Mucosa of rectum (tissue), 2 donors: ENCODE measurements around the gene MAPK12.
"Not testable (repeated sequence)": the region's sequence is repeated elsewhere in the genome, so short reads cannot be mapped to it uniquely, and the experiment has no call there.

Source experiments
- H3K27ac ChIP-seq, 2 donors: one replicate each; pipeline ENCODE4 v1.7.0; 2013; ENCODE audit warnings: inconsistent platforms in 2 of 2, low read depth in 2 of 2, low read length in 2 of 2
- H3K27me3 ChIP-seq, 2 donors: one replicate each; pipeline ENCODE4 v1.7.0; 2013; ENCODE audit warnings: low read length in 2 of 2; ENCODE audit not compliant: control insufficient read depth in 2 of 2, insufficient read depth in 2 of 2
- H3K36me3 ChIP-seq, 2 donors: one replicate each; pipeline ENCODE4 v1.7.0; 2013; ENCODE audit warnings: low read length in 2 of 2; ENCODE audit not compliant: control insufficient read depth in 2 of 2, insufficient read depth in 2 of 2
- H3K4me1 ChIP-seq, 2 donors: one replicate each; pipeline ENCODE4 v1.7.0; 2013; ENCODE audit warnings: low read length in 2 of 2, mild to moderate bottlenecking in 1 of 2; ENCODE audit not compliant: control insufficient read depth in 2 of 2, insufficient read depth in 2 of 2
- H3K4me3 ChIP-seq, 2 donors: one replicate each; pipeline ENCODE4 v1.7.0; 2013; ENCODE audit warnings: low read length in 2 of 2
- H3K9ac ChIP-seq, 2 donors: one replicate each; pipeline ENCODE4 v1.7.0; 2013; ENCODE audit warnings: low read length in 2 of 2, low read depth in 1 of 2, mild to moderate bottlenecking in 1 of 2
- H3K9me3 ChIP-seq, 2 donors: one replicate each; pipeline ENCODE4 v1.7.0; 2013; ENCODE audit warnings: low read length in 2 of 2; ENCODE audit not compliant: control insufficient read depth in 2 of 2
- donor health status: healthy.
- donor health status: Normal muscosa, but diverticular disease.

The MAPK12 gene

DNA sequence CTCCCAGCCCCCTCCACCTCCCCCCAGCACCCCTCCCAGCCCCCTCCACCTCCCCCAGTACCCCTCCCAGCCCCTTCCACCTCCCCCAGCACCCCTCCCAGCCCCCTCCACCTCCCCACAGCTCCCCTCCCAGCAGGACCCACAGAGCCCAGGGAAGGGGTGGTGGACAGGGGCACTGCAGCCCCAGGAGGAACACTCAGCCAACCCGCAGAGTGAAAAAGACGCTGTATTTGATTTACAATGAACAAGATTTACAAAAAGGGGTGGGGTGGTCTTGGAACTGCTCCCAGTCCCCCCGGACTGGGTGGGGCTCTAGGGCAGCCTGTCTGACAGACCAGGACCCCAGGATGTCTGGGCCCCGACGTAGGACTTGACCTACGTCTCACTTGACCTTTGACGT is 13.3 kb upstream of the MAPK12 start:
- Histone ChIP-seq H3K4me1 (peaks cover 12 to 19% of the 10 kb centered on the region in 2 donors), H3K36me3 (peaks cover 32 to 41% of the 10 kb centered on the region in 2 donors), H3K9ac (no peak overlapping the region), H3K27ac (no peak overlapping the region), H3K27me3 (peaks cover 0 to 2% of the 10 kb centered on the region in 2 donors), H3K9me3 (no peaks in the 10 kb centered on the region), H3K4me3 (no peak overlapping the region)

DNA sequence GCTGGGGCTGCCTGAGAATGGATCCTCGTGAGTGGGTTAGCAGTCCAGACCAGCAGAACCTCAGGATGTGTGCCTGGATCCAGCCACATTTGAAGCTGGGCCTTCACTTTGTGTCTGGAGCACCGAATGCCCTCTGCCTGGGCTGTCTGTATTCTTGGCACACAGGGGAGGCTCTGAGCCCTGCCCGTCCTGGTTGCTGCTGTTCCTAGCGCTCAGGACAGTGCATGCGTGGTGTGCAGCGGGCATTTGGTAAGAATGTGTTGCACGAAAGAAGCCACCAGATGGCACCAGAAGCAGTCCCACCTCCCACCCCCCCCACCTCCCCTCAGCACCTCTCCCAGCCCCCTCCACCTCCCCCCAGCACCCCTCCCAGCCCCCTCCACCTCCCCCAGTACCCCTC is 12.8 kb upstream of the MAPK12 start:
- Histone ChIP-seq H3K27me3 (peaks cover 0 to 3% of the 10 kb centered on the region in 2 donors), H3K9ac (no peak overlapping the region), H3K9me3 (no peaks in the 10 kb centered on the region), H3K27ac (no peak overlapping the region), H3K4me1 (peaks cover 12 to 19% of the 10 kb centered on the region in 2 donors), H3K36me3 (peaks cover 27 to 37% of the 10 kb centered on the region in 2 donors), H3K4me3 (no peak overlapping the region)

DNA sequence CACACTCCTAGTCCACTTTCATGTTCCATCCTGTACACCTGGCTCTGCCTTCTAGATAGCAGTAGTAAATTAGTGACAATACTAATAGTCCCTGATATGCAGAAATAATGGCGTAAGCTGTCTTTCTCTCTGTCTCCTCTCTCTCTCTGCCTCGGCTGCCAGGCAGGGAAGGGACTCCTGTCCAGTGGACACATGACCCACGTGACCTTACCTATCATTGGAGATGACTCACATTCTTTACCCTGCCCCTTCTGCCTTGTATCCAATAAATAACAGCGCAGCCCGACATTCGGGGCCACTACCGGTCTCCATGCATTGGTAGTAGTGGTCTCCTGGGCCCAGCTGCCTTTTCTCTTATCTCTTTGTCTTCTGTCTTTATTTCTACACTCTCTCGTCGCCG is 12.3 kb upstream of the MAPK12 start:
- H3K27me3 ChIP-seq, H3K27ac ChIP-seq, H3K4me3 ChIP-seq, H3K9me3 ChIP-seq, H3K9ac ChIP-seq: not testable (repeated sequence)
- Histone ChIP-seq H3K4me1 (peaks cover 12 to 19% of the 10 kb centered on the region in 2 donors), H3K36me3 (peaks cover 25 to 31% of the 10 kb centered on the region in 2 donors)

GRCh38 chr22:50273352-50273751 is 11.9 kb upstream of the MAPK12 start:
- not testable (repeated sequence) for H3K27me3 ChIP-seq, H3K4me3 ChIP-seq, H3K9me3 ChIP-seq, H3K9ac ChIP-seq, H3K27ac ChIP-seq
- Histone ChIP-seq H3K36me3 (peaks cover 23 to 27% of the 10 kb centered on the region in 2 donors), H3K4me1 (peaks cover 12 to 19% of the 10 kb centered on the region in 2 donors)

DNA sequence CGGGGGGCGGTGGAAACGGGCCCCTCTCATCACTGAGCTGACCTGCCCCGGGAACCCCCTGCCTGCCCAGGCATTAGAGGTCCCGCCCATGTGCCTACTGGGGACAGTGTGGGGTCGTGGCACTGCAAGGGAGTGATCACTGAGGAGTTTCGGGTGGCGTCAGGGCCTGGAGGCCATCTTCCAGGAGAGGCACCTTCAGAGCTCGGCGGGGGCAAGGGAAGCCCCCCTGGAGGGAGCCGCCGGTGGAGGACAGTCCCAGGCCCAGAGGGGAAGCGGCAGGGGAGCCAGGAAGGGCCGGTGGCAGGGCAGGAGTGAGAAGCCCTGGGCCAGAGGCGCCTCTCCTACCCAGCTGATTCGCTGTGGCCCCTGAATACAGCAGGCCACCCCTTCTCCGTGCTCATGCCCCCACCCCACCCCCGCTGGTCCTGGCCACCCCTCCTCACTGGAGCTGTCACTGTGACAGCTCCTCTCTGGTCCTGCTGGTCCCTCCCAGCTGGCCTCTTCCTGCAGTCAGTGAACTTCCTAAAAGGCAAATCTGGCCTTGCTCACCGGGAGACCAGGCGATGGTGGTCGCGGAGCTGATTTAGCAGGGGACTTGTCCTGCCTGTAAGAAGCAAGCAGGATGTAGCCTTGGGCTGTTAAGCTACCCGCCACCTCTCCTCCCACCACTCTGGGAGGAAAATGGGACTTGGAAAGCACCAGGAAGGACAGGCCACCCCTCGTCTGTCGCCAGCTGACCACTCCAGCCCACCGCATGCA is 10.7 kb upstream of the MAPK12 start:
- Histone ChIP-seq H3K9me3 (no peaks in the 10 kb centered on the region), H3K27me3 (peaks cover 0 to 6% of the 10 kb centered on the region in 2 donors), H3K36me3 (peaks cover 12 to 16% of the 10 kb centered on the region in 2 donors), H3K9ac (no peak overlapping the region), H3K4me1 (peaks cover 18 to 19% of the 10 kb centered on the region in 2 donors), H3K27ac (no peak overlapping the region), H3K4me3 (no peak overlapping the region)

DNA sequence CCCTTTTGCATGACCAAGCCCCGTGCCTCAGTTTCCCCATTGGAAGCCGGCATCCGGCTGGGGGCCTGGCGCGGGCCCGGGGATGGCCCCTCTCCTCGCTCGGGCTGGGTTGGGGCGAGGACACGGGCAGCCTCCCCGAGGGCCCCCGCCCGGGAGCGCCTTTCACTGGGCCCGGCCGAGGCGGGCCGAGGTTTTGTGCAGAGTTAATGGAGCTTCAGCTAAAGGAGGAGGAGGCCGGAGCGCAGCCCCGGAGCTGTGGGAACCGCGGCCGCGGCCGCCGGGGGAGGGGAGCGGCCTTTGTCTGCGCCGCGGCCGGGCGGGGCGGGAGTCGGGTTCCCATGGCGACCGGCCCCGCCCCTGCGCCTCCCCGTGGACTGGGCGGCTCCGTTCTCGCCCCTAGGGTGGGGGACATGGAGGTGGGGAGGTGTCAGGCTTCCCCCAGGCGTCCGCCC is 10.1 kb upstream of the MAPK12 start:
- Histone ChIP-seq H3K27ac (no peak overlapping the region), H3K4me1 (peaks cover 18 to 19% of the 10 kb centered on the region in 2 donors), H3K9me3 (no peaks in the 10 kb centered on the region), H3K4me3 (peak overlapping the region; percentile 13 to 35), H3K27me3 (peaks cover 4 to 6% of the 10 kb centered on the region in 2 donors), H3K9ac (no peak overlapping the region), H3K36me3 (peaks cover 10 to 13% of the 10 kb centered on the region in 2 donors)

DNA sequence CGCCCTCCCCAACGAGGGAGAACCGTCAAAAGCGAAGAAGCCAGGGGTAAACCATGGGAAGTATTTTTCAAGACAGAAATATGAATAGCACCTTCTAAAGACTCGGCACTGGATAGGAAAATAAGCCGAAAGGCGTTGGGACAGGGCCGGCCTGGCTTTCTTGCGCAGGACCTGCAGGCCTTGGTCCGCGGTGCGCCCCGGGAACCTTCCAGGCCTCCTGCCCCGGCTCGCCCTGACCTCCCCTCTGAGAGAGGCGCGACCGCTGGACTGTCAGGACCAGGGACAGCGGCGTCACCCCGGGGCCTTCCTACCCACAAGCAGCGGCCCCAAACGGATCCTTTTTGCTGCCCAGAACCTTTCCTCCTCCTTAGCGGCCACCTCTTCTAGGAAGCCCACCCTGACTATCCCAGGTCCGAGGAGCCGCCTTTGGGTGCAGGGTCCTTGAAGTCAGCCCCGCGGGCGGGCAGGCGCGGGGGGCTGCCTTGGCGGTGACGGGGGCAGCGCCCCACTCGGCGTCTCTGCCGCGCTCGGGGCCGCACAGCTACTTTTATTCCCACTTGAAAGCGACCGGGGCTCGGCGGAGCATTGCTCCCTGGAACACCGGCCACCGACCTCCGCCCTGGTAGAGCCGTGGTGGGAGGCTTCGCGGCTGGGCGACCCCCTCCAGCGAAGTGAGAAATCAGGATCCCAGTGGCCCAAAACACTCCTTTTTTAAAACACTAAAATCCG is 9.3 kb upstream of the MAPK12 start:
- Histone ChIP-seq H3K27ac (peak overlapping the region in 1 of 2 donors; percentile 9), H3K9me3 (no peaks in the 10 kb centered on the region)

DNA sequence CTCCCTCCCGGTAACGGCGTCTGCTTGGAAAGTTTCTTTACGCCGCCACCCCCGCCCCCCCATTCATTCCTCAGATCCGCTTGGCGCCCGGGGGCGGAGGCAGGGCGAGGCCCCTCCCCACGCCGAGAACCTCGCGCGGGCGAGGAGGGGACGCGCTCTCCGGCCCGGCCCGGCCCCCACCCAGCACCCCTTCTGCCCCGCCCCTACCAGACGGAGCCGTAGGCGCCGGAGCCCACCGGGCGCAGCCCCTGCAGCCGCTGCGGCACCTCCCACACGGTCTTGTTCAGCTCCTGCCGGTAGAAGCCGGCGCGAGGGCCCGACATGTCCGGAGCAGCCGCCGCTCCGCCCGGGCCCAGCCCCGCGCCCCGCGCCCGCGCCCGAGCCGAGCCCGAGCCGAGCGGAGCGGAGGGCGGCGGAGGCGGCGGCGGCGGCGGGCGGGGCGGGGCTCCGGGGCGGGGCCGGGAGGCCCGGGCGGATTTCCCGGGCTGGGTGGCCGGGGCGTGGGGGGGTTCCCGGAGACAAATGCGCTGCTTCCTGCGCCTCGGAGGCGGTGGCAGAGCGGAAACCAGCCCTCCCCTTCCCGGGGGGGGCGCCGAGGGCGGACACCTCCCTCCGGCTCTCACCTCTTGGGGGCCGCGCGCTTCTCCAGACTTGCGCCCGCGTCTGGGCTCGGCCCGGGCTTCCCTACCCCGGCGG is 8.6 kb upstream of the MAPK12 start, which contains the start of gene MAPK11:
TSS of gene MAPK11 (minus strand) at position 411 of the 696 bp plus-strand sequence. CDS start at position 323, 88 bp downstream.
- Histone ChIP-seq H3K4me3 (peak within 1 kb of the TSS; percentile 35 to 60), H3K4me1 (peaks cover 18 to 19% of the 10 kb centered on the region in 2 donors), H3K9me3 (no peaks in the 10 kb centered on the region), H3K27ac (peak within 1 kb of the TSS in 1 of 2 donors; percentile 9), H3K9ac (peak within 1 kb of the TSS in 1 of 2 donors; percentile 26), H3K36me3 (peaks cover 2 to 5% of the 10 kb centered on the region in 2 donors), H3K27me3 (peaks cover 4 to 6% of the 10 kb centered on the region in 2 donors)

More for the DNA sequence above, 9.3 kb upstream of the MAPK12 start:
- Histone ChIP-seq H3K36me3 (peaks cover 8 to 9% of the 10 kb centered on the region in 2 donors), H3K4me1 (peaks cover 18 to 19% of the 10 kb centered on the region in 2 donors), H3K9ac (peak overlapping the region in 1 of 2 donors; percentile 26), H3K27me3 (peaks cover 4 to 6% of the 10 kb centered on the region in 2 donors), H3K4me3 (peak overlapping the region; percentile 35 to 60)

DNA sequence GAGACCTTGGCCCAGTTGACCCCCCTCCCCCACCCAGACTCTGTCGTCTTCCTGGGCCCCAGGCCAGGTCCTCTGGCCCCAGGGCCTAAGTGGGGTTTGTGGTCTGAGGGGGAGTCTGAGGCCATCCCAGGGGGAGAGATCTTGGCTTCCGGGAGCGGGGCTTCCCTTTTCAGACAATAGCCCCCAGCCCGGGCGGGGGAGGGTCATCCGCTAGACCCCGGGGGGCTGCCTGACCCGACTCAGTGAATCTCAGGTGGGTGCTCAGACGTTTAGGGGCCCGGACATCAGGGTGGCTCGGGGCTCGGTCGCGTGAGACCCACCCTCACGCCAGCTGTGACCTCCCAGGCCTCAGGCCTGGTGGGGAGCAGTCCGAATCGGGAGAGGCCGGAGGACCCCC is 8.1 kb upstream of the MAPK12 start:
- Histone ChIP-seq H3K27me3 (peaks cover 4 to 6% of the 10 kb centered on the region in 2 donors), H3K9ac (no peak overlapping the region), H3K4me1 (peaks cover 18 to 19% of the 10 kb centered on the region in 2 donors), H3K27ac (no peak overlapping the region), H3K9me3 (no peaks in the 10 kb centered on the region), H3K36me3 (peaks cover 0 to 4% of the 10 kb centered on the region in 2 donors), H3K4me3 (peak overlapping the region in 1 of 2 donors; percentile 35)
